Esophagus squamous epithelium (tissue), 5 donors: Measurements from ENCODE around the gene BACH1. TPM values are rescaled to one million over a fixed set of nuclear protein-coding genes. Genes with fewer than 3 reads are reported as not detected.

Experiments used
- DNase-seq: peaks from one replicate; lab custom pipeline; 2025; lab: John Stamatoyannopoulos, UW
- H3K27ac ChIP-seq, 4 donors: fragments of 200-600 bp; sonication (generic); one replicate each; pipeline ENCODE4 v1.5.1; 2016 to 2019; ENCODE audit warnings: mild to moderate bottlenecking in 1 of 4
- H3K27me3 ChIP-seq, 4 donors: fragments of 200-600 bp; sonication (generic); 1 replicate in 3 of 4; 2 replicates in 1 of 4; pipeline versions ENCODE4 v1.5.1 to v1.6.0; 2017 to 2021; ENCODE audit warnings: antibody characterized with exemption in 1 of 4
- H3K36me3 ChIP-seq, 3 donors: fragments of 200-600 bp; sonication (generic); one replicate each; pipeline ENCODE4 v1.5.1; 2016 to 2019
- H3K4me1 ChIP-seq, 3 donors: fragments of 200-600 bp; sonication (generic); one replicate each; pipeline ENCODE4 v1.5.1; 2017 to 2019
- H3K4me3 ChIP-seq, 4 donors: fragments of 200-600 bp; sonication (generic); 1 replicate in 3 of 4; 2 replicates in 1 of 4; pipeline ENCODE4 v1.5.1; 2016 to 2019; ENCODE audit warnings: mild to moderate bottlenecking in 2 of 4, moderate library complexity in 1 of 4
- H3K9me3 ChIP-seq, 3 donors: fragments of 200-600 bp; sonication (generic); one replicate each; pipeline ENCODE4 v1.5.1; 2016 to 2019
- POLR2A ChIP-seq, 4 donors: fragments of 450-650 bp; IDR thresholded peaks; one replicate each; pipeline ENCODE4 v1.6.1; 2017; ENCODE audit warnings: antibody characterized with exemption in 4 of 4, mild to moderate bottlenecking in 4 of 4, moderate library complexity in 3 of 4
- WGBS, 2 donors: methylation state at CpG; one replicate each; pipeline ENCODE4 v1.1.5; 2018; 5-methylcytosine and 5-hydroxymethylcytosine counted together
- intact Hi-C: fragments of 100-400 bp; cut with DNase I; formaldehyde crosslinking; loops from one replicate; pipeline ENCODE4 v1.15.0; 2022
- total RNA-seq, 4 donors: library from RNA; depleted of rRNA; stranded (reverse); fragments of >200 nt; gene quantifications; one replicate each; pipeline ENCODE4 v1.1.0, GENCODE V29; 2016
- TF ChIP-seq, protein P1 (sequence below), 6 experiments: fragments of 450-650 bp in 4 of 6; fragments of 200-600 bp in 2 of 6; sonication (generic) in 2 of 6; IDR thresholded peaks; one replicate each; pipeline ENCODE4 v1.5.1; 2016 to 2019; ENCODE audit warnings: antibody characterized with exemption in 6 of 6, mild to moderate bottlenecking in 4 of 6, moderate library complexity in 4 of 6
- donor health status: DM: yes; HTN: yes; CAD: no.

BACH1 gene
- total RNA-seq, 4 donors from 2014 or later, result 39.6 to 54.6 (median 44.8) TPM

DNA sequence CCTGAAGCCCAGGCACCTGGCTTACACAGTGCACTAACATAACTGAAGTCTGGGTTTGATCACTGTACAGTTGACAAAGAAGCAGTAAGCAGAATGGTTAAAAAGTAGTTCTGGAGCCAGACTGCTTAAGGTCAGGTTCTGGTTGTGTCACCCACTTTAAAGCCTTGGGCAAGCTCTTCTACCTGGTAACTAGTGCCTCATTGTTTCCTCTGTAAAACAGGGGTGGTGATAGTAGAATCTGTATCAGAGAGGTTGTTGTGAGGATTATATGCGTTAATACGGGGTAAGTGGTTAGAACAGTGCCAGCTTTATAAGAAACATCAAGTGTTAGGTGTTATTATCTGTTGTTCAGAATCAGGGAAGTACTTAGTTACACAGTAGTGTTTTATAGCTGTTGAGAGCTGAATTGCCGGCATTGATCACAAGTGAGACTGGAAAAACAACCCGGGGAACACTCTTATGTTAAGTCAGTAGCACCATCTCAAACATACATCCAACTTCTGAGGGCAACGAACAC, 3.7 kb downstream of the BACH1 start:
- TF ChIP-seq, protein P1, sequence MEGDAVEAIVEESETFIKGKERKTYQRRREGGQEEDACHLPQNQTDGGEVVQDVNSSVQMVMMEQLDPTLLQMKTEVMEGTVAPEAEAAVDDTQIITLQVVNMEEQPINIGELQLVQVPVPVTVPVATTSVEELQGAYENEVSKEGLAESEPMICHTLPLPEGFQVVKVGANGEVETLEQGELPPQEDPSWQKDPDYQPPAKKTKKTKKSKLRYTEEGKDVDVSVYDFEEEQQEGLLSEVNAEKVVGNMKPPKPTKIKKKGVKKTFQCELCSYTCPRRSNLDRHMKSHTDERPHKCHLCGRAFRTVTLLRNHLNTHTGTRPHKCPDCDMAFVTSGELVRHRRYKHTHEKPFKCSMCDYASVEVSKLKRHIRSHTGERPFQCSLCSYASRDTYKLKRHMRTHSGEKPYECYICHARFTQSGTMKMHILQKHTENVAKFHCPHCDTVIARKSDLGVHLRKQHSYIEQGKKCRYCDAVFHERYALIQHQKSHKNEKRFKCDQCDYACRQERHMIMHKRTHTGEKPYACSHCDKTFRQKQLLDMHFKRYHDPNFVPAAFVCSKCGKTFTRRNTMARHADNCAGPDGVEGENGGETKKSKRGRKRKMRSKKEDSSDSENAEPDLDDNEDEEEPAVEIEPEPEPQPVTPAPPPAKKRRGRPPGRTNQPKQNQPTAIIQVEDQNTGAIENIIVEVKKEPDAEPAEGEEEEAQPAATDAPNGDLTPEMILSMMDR (IDR thresholded peaks at IDR 0.05), result no peak
- TF ChIP-seq POLR2A (IDR thresholded peaks at IDR 0.05), result no peak
- WGBS, 2 donors, result 28 to 47% methylated on average over 5 of the region's 5 CpGs
- no peaks in the 10 kb centered on the region for H3K27me3 ChIP-seq
- H3K4me1 ChIP-seq, result peaks cover 28 to 79% (median 36%) of the 10 kb centered on the region in 3 donors
- peak overlapping the region in 3 of 4 donors; percentile 1 to 95 (median 7) for H3K4me3 ChIP-seq
- H3K9me3 ChIP-seq, result no peaks in the 10 kb centered on the region
- no peaks in the 10 kb centered on the region for H3K36me3 ChIP-seq
- intact Hi-C loops, result no loop called here
- peak overlapping the region; percentile 59 to 80 (median 66) for H3K27ac ChIP-seq
- DNase-seq, result no peak

DNA sequence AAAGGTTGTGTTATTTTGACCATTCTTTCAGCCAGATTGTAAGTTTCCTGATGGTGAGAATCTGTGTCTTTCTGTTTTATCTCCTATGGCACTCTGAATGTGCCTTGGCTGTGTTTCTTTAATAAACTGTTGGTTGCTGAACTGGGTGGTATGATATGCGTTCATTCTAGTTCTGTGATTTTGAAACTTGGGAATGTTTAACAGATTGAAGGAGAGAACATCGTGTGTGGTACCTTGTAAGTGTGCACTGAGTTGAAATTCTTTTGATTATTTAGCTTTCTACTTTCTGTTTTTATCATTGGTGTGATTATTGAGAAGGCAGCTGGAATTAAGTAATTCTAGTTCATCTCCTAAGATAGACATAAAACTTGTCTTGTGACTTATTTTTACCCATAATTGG, 4.6 kb downstream of the BACH1 start:
- H3K4me1 ChIP-seq, result peaks cover 22 to 81% (median 40%) of the 10 kb centered on the region in 3 donors
- no peaks in the 10 kb centered on the region for H3K36me3 ChIP-seq
- TF ChIP-seq, protein P1 (IDR thresholded peaks at IDR 0.05), result no peak
- no peak for TF ChIP-seq POLR2A (IDR thresholded peaks at IDR 0.05)
- no peaks in the 10 kb centered on the region for H3K9me3 ChIP-seq
- intact Hi-C loops, result no loop called here
- 44 to 57% methylated on average over 2 of the region's 2 CpGs for WGBS, 2 donors
- no peaks in the 10 kb centered on the region for H3K27me3 ChIP-seq
- peak overlapping the region in 3 of 4 donors; percentile 61 to 80 (median 70) for H3K27ac ChIP-seq
- no peak overlapping the region for H3K4me3 ChIP-seq
- no peak for DNase-seq

DNA sequence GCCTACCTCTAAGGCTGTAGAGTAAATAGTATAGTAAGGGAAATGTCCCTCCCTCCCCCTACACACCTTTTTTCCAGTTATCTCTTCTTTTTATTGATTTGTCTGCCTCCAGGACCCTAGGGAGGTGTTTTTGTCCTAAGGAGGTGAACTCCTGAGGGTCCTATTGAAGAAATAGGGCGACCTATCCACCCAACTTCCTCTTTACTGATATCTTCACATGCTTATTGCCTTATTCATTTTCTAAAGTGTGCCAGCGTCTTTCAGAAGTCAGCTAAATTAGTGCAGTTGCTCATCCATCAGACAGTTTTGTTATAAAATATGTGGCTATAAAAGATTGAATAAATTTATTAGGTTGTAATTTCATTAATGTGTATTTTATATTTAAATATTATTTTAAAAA, 5.9 kb downstream of the BACH1 start:
- no peaks in the 10 kb centered on the region for H3K27me3 ChIP-seq
- intact Hi-C loops, result no loop called here
- no peak overlapping the region for H3K4me3 ChIP-seq
- no peaks in the 10 kb centered on the region for H3K9me3 ChIP-seq
- peaks cover 21 to 92% (median 45%) of the 10 kb centered on the region in 3 donors for H3K4me1 ChIP-seq
- H3K27ac ChIP-seq, result peak overlapping the region in 1 of 4 donors; percentile 46
- no peak for TF ChIP-seq POLR2A (IDR thresholded peaks at IDR 0.05)
- TF ChIP-seq, protein P1 (IDR thresholded peaks at IDR 0.05), result no peak
- 38 to 40% methylated on average over 2 of the region's 2 CpGs for WGBS, 2 donors
- no peak for DNase-seq
- no peaks in the 10 kb centered on the region for H3K36me3 ChIP-seq

DNA sequence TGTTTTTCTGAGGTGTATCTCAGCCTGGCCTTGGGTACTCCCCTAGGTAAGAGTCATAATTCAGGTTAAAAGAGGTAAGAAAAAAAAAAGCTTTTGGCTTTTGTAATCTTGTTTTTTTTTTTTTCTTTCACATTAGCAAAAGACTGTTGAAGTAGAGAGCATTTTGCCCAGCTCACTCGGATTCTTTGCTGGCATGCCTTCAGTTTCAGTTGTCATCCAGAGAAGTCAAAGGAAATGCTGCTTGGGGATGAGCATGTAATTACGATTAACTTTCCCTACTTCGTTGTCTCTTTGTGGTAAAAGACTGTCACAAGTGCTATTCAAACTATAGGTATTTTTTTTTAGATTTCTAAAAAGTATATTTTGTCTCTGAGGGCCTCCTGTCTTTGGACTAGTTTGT, 6.3 kb downstream of the BACH1 start:
- WGBS, 2 donors, result 25 to 28% methylated on average over 3 of the region's 3 CpGs

DNA sequence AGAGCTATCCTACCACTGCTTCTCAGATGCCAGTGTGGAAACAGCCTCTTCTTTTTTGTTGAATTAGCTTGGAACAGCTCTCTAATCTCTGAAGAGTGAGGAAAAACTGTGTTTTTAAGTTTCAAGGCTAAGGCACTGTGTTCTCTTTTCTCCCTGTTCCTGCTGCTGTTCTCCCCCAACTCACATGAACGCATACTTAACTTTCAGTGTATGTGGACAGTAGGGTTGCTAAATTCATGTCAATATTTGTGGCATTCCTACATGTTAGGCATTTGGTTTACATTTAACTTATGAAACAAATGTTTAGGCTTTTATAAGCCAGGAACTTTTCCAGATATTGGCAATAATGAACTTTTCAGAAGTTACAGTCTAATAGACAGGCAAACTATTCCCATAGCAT, 6.8 kb downstream of the BACH1 start:
- 0 to 56% methylated on average over 1 of the region's 1 CpG for WGBS, 2 donors
- H3K27ac ChIP-seq, result peak overlapping the region in 2 of 4 donors; percentile 0 to 46
- H3K9me3 ChIP-seq, result no peaks in the 10 kb centered on the region
- TF ChIP-seq, protein P1 (IDR thresholded peaks at IDR 0.05), result no peak
- TF ChIP-seq POLR2A (IDR thresholded peaks at IDR 0.05), result no peak
- no peak for DNase-seq
- H3K36me3 ChIP-seq, result no peaks in the 10 kb centered on the region
- no peaks in the 10 kb centered on the region for H3K27me3 ChIP-seq
- H3K4me3 ChIP-seq, result no peak overlapping the region
- intact Hi-C loops, result no loop called here
- peaks cover 21 to 84% (median 45%) of the 10 kb centered on the region in 3 donors for H3K4me1 ChIP-seq

More for the DNA sequence above, 6.3 kb downstream of the BACH1 start:
- TF ChIP-seq POLR2A (IDR thresholded peaks at IDR 0.05), result no peak
- Histone ChIP-seq H3K27me3 (no peaks in the 10 kb centered on the region), H3K4me1 (peaks cover 21 to 89% (median 45%) of the 10 kb centered on the region in 3 donors), H3K36me3 (no peaks in the 10 kb centered on the region), H3K9me3 (no peaks in the 10 kb centered on the region), H3K27ac (peak overlapping the region in 2 of 4 donors; percentile 0 to 46), H3K4me3 (no peak overlapping the region)
- DNase-seq, result no peak
- intact Hi-C loops, result no loop called here
